ENCODE results near the gene SMYD3. TPM values are rescaled to one million over a fixed set of nuclear protein-coding genes. Genes with fewer than 3 reads are reported as not detected.

Gene SMYD3
- total RNA-seq, 2 experiments from 2014 or later: 22.6 to 24.6 TPM

DNA sequence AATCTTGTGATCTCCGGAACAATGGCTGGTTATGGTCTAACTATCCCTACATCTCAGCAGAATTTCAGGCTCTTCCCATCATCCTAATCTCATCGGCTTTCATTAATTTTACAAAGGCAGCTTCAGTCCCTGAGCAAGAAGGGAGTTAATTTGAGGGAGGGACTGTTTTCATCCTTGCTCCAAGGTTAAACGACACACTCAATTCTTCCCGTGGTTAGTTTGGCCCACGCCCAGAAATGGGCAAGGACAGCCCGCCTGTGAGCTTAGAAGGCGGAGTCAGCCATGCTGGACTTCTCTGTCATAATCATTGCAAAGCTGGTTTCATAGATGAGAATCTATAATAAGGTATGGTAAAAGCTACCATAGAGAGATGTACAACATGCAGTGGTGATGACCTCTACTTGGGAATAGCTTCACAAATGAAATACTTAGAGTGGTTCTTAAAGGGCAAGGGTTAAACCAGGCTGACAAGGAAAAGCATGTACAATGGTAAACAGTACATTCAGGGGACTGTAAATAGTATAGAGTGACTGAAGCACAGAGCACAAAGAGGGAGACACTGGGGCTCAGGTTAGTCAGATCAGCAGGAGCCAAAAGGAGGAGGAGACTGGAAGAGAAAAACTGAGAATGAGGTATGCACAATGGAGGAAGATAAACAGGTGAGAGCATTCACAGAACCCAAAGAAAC, 108.8 kb downstream of the SMYD3 start:
- POLR2A ChIA-PET: no interaction called here
- Mint-ChIP-seq H3K27me3 (no peaks in the 10 kb centered on the region), H3K27ac (no peak overlapping the region)

DNA sequence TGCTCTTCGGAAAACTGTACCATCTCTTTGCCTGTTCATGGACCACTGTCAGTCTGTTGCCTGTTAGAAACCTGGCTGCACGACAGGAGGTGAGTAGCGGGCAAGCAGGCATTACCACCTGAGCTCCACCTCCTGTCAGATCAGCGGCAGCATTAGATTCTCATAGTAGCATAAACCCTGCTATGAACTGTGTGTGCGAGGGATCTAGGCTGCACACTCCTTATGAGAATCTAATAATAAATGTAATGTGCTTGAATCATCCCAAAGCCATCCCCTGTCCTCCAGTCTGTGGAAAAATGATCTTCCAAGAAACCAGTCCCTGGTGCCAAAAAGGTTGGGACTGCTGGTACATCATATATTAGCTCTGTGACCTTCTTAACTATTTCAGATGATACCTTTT, 110.0 kb downstream of the SMYD3 start:
- ATAC-seq (no peak), DNase-seq (no peak)
- Mint-ChIP-seq H3K4me1 (ENCODE audit: low read depth) (no peaks in the 10 kb centered on the region), H3K9me3 (peaks cover 6% of the 10 kb centered on the region), H3K36me3 (ENCODE audit: low read depth) (peaks cover 22% of the 10 kb centered on the region), H3K4me3 (no peak overlapping the region), H3K27ac (no peak overlapping the region), H3K27me3 (no peaks in the 10 kb centered on the region)
- intact Hi-C loops (cut with micrococcal nuclease): no loop called here
- TF ChIP-seq, protein P1, sequence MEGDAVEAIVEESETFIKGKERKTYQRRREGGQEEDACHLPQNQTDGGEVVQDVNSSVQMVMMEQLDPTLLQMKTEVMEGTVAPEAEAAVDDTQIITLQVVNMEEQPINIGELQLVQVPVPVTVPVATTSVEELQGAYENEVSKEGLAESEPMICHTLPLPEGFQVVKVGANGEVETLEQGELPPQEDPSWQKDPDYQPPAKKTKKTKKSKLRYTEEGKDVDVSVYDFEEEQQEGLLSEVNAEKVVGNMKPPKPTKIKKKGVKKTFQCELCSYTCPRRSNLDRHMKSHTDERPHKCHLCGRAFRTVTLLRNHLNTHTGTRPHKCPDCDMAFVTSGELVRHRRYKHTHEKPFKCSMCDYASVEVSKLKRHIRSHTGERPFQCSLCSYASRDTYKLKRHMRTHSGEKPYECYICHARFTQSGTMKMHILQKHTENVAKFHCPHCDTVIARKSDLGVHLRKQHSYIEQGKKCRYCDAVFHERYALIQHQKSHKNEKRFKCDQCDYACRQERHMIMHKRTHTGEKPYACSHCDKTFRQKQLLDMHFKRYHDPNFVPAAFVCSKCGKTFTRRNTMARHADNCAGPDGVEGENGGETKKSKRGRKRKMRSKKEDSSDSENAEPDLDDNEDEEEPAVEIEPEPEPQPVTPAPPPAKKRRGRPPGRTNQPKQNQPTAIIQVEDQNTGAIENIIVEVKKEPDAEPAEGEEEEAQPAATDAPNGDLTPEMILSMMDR (IDR thresholded peaks at IDR 0.05): no peak
- ChIA-PET POLR2A (interaction anchor here (0.6 kb wide), 1 partner anchor 30 kb away, joined by 5 read pairs; no protein-coding TSS in a partner anchor), CTCF (interaction anchor here (1.6 kb wide), 1 partner anchor 24 kb away, joined by 3 read pairs; no protein-coding TSS in a partner anchor)

More for the DNA sequence above, 108.8 kb downstream of the SMYD3 start:
- CTCF ChIA-PET: interaction anchor here (1.6 kb wide), 1 partner anchor 23 kb away, joined by 3 read pairs; no protein-coding TSS in a partner anchor
- Mint-ChIP-seq H3K36me3 (ENCODE audit: low read depth) (peaks cover 19% of the 10 kb centered on the region), H3K9me3 (peaks cover 5% of the 10 kb centered on the region), H3K4me1 (ENCODE audit: low read depth) (no peaks in the 10 kb centered on the region), H3K4me3 (no peak overlapping the region)
- intact Hi-C loops (cut with micrococcal nuclease): no loop called here
- no peak for DNase-seq
- ATAC-seq: no peak
- TF ChIP-seq, protein P1 (IDR thresholded peaks at IDR 0.05): no peak

DNA sequence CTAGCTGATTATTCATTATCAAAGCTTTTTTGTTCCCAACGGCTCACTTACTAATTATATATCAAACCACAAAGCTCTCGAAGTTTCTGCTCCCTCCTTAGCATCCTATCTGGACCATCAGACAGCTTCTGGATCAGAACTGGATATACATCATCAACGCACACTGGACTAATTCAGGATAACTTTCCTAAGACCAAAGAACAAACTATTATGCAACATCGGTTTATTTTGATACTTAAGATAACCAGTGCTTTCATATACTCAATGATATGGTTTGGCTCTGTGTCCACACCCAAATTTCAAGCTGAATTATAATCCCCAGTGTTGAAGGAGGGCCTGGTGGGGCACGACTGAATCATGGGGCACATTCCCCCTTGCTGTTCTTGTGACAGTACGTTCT, 110.8 kb downstream of the SMYD3 start:
- ATAC-seq (no peak), DNase-seq (no peak)
- TF ChIP-seq, protein P1 (IDR thresholded peaks at IDR 0.05): no peak
- Mint-ChIP-seq H3K9me3 (peaks cover 14% of the 10 kb centered on the region), H3K27ac (no peak overlapping the region), H3K4me1 (ENCODE audit: low read depth) (no peaks in the 10 kb centered on the region), H3K27me3 (no peaks in the 10 kb centered on the region), H3K36me3 (ENCODE audit: low read depth) (peaks cover 28% of the 10 kb centered on the region), H3K4me3 (no peak overlapping the region)
- intact Hi-C loops (cut with micrococcal nuclease): no loop called here
- CTCF ChIA-PET: no interaction called here
- POLR2A ChIA-PET: interaction anchor here (1.4 kb wide), 1 partner anchor 80 kb away, joined by 4 read pairs; no protein-coding TSS in a partner anchor

- POLR2A ChIA-PET: no interaction called here
Measured at GRCh38 chr1:246394121-246394520, 113.0 kb downstream of the SMYD3 start.

DNA sequence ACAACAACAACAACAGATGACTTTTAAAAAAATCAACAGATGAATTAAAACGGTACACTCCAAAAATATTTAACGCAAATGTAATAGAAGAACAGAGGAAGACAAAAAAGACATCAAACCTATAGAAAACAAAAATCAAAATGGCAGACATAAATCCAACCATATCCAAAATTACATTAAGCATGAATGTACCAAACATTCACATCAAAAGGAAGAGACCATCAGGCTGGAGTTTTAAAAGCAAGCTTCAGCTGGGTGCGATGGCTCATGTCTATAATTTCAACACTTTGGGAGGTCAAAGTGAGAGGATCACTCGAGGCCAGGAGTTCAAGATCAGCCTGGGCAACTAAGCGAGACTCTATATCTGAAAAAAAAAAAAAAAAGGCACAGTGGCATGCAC, 116.2 kb downstream of the SMYD3 start:
- H3K9me3 Mint-ChIP-seq: peaks cover 20% of the 10 kb centered on the region
- H3K36me3 Mint-ChIP-seq (ENCODE audit: low read depth): peaks cover 33% of the 10 kb centered on the region
- H3K27ac Mint-ChIP-seq: no peak overlapping the region
- DNase-seq: no peak
- ATAC-seq: no peak
- TF ChIP-seq, protein P1 (IDR thresholded peaks at IDR 0.05): no peak
- POLR2A ChIA-PET: interaction anchor here (0.6 kb wide), 1 partner anchor 10 kb away, joined by 6 read pairs; no protein-coding TSS in a partner anchor
- intact Hi-C loops (cut with micrococcal nuclease): no loop called here
- no peaks in the 10 kb centered on the region for H3K27me3 Mint-ChIP-seq
- CTCF ChIA-PET: no interaction called here
- no peak overlapping the region for H3K4me3 Mint-ChIP-seq
- peaks cover 1% of the 10 kb centered on the region for H3K4me1 Mint-ChIP-seq (ENCODE audit: low read depth)

More at GRCh38 chr1:246394121-246394520, 113.0 kb downstream of the SMYD3 start:
- H3K4me1 Mint-ChIP-seq (ENCODE audit: low read depth): peaks cover 1% of the 10 kb centered on the region
- ATAC-seq: no peak
- intact Hi-C loops (cut with micrococcal nuclease): no loop called here
- H3K27ac Mint-ChIP-seq: no peak overlapping the region
- no peak for DNase-seq
- peaks cover 21% of the 10 kb centered on the region for H3K9me3 Mint-ChIP-seq
- H3K27me3 Mint-ChIP-seq: no peaks in the 10 kb centered on the region
- CTCF ChIA-PET: interaction anchor here (1.1 kb wide), 1 partner anchor 12 kb away, joined by 3 read pairs; no protein-coding TSS in a partner anchor
- TF ChIP-seq, protein P1 (IDR thresholded peaks at IDR 0.05): no peak
- no peak overlapping the region for H3K4me3 Mint-ChIP-seq
- peaks cover 38% of the 10 kb centered on the region for H3K36me3 Mint-ChIP-seq (ENCODE audit: low read depth)
